ENCODE data around the gene ITGB5. TPM values are rescaled to one million over a fixed set of nuclear protein-coding genes. Genes with fewer than 3 reads are reported as not detected.
A peak's percentile ranks its signal among the peaks of the same experiment; 100 is the strongest.

ITGB5 gene
- total RNA-seq, 1 donor from 2014 or later = 46.0 TPM

- Mint-ChIP-seq H3K27me3 (peaks cover 3% of the 10 kb centered on the region), H3K4me3 (no peak overlapping the region), H3K27ac (peak overlapping the region; percentile 17), H3K9me3 (no peaks in the 10 kb centered on the region), H3K36me3 (no peaks in the 10 kb centered on the region), H3K4me1 (ENCODE audit: unreplicated experiment) (no peaks in the 10 kb centered on the region)
- no peak for DNase-seq (ENCODE audit: extremely low spot score, unreplicated experiment)
- no peak for TF ChIP-seq CTCF (conservative IDR thresholded peaks at IDR 0.05)
Measured at GRCh38 chr3:124904835-124905492, 17.8 kb upstream of the ITGB5 start.

DNA sequence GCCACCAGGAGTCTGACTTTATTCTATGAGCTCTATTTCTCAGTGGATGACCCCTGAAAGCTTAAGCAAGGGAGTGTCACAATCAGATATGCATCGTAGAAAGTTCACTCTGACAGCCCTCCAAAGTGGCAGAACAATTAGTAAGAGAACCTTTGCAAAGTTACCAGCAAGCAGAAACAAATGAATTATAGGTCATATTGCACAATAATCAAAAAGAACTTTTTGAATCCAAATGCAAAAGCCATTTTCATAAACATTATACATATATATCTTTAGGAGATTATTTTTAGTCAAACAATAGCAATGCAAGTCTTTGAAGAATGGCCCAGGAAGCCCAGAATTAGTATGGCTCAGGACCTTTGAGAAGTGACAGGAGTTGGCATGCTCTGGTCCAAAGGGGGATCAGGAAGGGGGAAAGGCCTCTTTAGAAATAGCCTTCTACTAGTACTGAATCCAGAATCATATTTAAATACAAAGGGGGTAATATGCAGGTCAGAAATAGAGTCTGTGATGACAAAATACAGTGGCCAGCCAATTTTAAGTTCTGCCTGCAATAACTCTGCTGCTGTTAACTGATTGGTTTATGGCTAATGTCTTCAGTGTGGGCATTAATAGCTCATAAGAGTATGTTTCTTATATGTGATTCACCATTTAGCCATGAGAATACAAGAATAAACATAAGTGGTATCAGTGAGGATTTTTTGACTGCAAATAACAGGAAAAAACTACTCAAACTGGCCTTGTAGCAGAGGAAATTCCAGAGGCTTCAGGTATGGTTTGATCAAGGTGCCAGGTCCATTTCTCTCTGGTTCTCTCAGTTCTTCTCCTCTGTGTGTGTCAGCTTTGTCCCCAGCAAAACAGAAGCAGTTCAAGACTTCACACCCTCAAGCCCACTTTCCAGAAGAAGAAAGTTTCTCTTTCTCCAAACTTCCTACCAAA lies 17.0 kb upstream of the ITGB5 start:
- H3K4me3 Mint-ChIP-seq = no peak overlapping the region
- no peaks in the 10 kb centered on the region for H3K36me3 Mint-ChIP-seq
- TF ChIP-seq CTCF (conservative IDR thresholded peaks at IDR 0.05) = no peak
- peaks cover 3% of the 10 kb centered on the region for H3K27me3 Mint-ChIP-seq
- peak overlapping the region; percentile 17 for H3K27ac Mint-ChIP-seq
- no peak for DNase-seq (ENCODE audit: extremely low spot score, unreplicated experiment)
- no peaks in the 10 kb centered on the region for H3K4me1 Mint-ChIP-seq (ENCODE audit: unreplicated experiment)
- H3K9me3 Mint-ChIP-seq = no peaks in the 10 kb centered on the region

GRCh38 chr3:124896824-124897526 lies 9.8 kb upstream of the ITGB5 start:
- TF ChIP-seq CTCF (conservative IDR thresholded peaks at IDR 0.05) = no peak
- Mint-ChIP-seq H3K27ac (no peak overlapping the region), H3K27me3 (no peaks in the 10 kb centered on the region), H3K4me3 (no peak overlapping the region), H3K36me3 (no peaks in the 10 kb centered on the region), H3K9me3 (no peaks in the 10 kb centered on the region), H3K4me1 (ENCODE audit: unreplicated experiment) (peaks cover 10% of the 10 kb centered on the region)
- no peak for DNase-seq (ENCODE audit: extremely low spot score, unreplicated experiment)

DNA sequence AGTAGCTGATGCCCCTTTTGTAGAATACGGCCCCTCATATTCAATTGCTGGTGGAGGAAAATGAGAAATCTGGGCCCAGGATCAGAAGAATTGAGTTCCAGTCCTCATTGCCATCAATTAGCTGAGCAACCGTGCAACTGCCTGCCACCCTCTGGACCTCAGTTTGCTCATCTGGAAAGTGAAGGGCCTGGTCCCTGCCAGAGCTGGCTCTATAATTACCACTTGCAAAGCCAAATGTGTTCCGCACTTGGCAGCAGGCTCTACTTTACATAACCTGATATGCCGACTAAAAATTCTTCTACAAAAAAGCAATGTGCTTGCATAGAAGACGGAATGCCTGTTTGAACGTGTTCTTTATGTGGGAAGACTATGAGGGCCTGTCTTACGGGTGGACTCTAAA lies 8.6 kb upstream of the ITGB5 start:
- peaks cover 1% of the 10 kb centered on the region for H3K27me3 Mint-ChIP-seq
- TF ChIP-seq CTCF (conservative IDR thresholded peaks at IDR 0.05) = no peak
- no peak overlapping the region for H3K4me3 Mint-ChIP-seq
- H3K36me3 Mint-ChIP-seq = no peaks in the 10 kb centered on the region
- DNase-seq (ENCODE audit: extremely low spot score, unreplicated experiment) = no peak
- peaks cover 10% of the 10 kb centered on the region for H3K4me1 Mint-ChIP-seq (ENCODE audit: unreplicated experiment)
- no peak overlapping the region for H3K27ac Mint-ChIP-seq
- no peaks in the 10 kb centered on the region for H3K9me3 Mint-ChIP-seq

DNA sequence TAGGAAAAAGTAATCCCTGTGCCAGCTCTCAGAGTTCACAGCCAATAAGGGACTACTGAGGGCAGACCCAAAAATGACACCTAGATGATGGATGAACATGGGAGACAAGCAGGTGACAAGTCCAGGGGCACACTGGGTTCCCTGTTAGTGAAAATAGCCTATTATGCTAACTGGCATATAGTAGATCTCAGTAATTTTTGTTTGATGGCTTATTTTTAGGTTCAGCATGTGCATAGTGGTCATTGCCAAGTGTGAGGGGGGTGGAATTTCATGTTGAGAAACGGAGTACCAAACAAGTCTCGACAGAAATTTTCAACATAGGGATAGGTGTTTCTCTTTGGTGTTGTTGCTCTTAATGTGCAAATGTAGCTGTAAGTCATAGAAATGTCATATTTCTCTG lies 6.4 kb upstream of the ITGB5 start:
- peaks cover 14% of the 10 kb centered on the region for H3K4me1 Mint-ChIP-seq (ENCODE audit: unreplicated experiment)
- H3K9me3 Mint-ChIP-seq = no peaks in the 10 kb centered on the region
- H3K27me3 Mint-ChIP-seq = peaks cover 9% of the 10 kb centered on the region
- DNase-seq (ENCODE audit: extremely low spot score, unreplicated experiment) = no peak
- H3K4me3 Mint-ChIP-seq = no peak overlapping the region
- H3K36me3 Mint-ChIP-seq = no peaks in the 10 kb centered on the region
- no peak for TF ChIP-seq CTCF (conservative IDR thresholded peaks at IDR 0.05)
- no peak overlapping the region for H3K27ac Mint-ChIP-seq
